Epidermal melanocyte (primary cell): ENCODE results near the gene VEZT.

Experiments
- DNase-seq: peaks from one replicate; pipeline ENCODE4 v3.0.0; 2011; ENCODE audit warnings: low spot score; ENCODE audit not compliant: insufficient read length

VEZT gene

DNA sequence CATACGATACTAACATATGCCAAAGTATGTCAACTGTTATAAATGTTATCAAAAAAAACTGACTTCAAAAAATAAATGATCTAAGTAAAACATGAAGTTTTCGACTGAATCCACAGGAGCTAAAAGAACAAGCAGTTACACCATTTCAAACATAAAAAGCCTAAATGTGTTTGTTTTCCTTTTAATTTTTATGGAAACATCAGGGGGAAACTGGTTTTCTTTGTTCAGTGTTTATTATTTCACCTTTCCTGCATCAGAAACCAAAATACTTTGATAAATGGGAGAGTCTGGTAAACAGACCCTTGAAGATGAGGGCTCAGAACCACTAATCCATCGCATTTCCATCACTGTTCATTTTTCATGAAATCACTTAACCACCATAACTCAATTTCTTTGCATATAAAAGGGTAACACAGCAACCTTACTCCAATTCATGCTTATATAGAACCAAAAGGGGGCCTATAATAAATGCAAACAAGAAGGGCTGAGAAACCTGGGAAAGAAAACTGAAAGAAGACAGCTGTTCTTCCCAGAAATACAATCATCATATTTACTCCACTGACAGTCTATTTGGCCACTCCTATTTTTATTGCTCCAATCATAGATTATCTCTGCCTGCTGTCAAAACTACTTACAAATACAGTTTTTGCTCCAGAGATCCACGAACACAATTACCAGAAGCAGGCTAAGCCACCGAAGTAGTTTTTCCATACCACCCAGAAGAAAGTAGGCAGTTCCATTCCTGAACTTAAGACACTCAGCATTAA, 17.3 kb upstream of the VEZT start:
- DNase-seq, result no peak

DNA sequence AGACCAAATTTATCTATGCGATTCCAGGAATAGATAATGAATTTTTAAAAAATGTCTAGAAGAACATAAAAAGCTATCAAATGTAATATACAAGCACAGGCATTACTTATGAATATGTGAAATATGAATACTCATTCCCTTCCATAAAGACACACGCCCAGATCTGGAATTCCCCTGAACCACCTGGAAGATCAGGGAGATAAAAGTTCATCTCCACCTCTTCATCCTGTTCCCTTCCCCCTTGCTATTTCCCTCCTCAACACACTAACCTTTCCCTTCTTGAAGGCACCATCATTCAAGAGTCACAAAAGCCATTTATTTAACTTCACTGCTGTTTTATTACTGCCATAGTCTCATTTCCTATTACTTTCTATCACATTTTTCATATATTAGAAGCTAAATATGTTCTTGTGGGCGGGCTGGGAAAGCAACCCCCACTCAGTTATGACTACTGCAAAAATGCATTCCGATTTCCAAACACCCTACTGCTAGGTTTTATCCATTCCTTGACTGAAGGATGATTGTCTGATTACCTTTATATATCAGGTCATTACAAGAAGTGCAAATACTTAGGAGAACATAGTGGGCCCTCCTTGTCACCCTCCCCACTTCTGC, 16.4 kb upstream of the VEZT start:
- no peak for DNase-seq

DNA sequence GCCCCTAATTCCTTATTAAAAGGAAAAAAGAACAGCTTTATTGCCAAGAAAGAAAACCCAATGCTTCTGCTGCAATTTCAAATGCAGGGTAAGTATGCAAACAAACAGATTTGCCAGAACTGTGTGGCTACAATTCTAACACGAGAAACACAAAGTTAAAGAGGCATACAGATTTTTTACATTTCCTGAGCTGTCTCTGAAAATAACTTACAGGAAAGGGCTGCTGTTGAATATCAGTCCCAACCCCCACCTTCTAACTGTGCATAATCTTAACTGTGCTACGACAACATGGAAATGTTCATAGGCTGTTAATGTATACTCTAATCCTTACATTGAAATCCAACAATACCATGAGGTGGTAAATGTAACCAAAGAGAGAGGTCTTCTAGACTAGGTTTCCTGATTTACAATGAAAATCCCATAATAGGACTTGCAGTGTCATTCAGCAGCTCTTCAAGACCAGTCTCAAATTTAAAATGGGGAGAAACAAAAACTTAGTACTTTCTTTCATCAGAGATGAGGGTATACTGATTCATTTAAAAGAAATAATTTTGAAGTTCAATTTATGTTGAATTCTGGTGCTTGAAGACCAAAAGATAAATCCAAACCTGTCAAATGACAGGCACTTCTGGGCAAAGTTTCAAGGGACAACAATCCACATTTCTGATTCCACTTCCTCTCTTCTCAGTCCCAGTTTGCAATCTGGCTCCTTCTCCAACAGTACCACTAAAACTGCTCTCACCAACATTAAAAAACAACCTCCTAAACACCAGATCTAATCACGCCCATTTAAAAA, 14.7 kb upstream of the VEZT start:
- DNase-seq, result no peak

DNA sequence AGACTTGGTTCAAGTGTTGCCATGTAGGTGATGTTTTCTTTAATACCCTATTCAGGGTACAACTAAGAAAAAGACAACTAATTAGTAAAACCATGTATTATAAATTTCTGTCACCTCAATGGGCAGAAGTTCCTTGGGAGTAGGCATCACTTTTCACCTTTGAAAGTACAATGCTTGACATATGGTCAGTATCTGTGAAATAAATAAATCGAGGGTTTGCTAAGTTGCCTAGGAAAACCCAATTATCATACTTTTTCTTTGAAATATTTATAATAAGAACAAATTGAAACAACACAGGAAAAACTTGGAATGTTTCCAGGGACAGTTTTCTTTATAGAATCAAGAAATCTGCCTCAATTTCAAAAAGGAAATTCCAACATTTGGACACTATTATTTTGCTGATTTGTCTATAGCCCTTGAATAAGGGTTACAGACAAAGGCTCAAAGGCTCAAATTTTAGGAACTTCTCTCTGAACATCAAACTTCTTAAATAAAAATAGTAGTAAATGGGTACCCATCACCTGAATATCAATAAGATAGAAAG, 14.0 kb upstream of the VEZT start:
- no peak for DNase-seq

DNA sequence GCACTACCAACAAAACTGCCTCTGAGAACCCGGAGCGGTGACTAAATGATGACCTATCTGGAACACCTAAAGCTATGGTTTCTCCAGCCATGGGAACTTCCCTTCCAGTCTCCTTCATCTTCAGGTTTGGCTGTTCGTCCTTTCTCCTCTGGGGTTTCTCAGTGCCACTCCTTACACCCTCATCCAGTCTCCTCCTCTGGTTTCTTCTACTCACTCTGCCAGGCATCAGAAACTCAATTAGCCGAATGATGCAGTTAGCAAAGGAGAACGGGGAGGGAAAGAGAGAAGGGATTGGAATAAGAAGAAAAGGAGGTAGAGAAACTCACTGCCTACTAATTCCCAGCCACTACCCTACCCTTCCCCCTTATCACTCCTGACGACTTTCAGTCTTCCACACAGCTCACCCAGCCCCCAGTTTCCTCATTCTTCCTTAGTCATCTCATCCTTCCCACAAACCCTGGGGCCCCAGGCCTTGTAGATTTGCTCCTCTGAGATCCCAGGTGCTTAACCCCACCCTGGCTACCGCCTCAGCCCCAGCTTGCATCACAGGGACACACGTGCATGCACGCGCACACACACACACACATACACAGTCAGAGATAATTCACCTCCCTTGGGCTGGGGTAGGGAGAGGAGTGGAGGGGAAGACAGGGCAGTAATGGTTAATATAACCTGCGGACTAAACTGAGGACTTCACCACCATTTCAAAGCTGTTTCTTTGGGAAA, 13.3 kb upstream of the VEZT start:
- no peak for DNase-seq

DNA sequence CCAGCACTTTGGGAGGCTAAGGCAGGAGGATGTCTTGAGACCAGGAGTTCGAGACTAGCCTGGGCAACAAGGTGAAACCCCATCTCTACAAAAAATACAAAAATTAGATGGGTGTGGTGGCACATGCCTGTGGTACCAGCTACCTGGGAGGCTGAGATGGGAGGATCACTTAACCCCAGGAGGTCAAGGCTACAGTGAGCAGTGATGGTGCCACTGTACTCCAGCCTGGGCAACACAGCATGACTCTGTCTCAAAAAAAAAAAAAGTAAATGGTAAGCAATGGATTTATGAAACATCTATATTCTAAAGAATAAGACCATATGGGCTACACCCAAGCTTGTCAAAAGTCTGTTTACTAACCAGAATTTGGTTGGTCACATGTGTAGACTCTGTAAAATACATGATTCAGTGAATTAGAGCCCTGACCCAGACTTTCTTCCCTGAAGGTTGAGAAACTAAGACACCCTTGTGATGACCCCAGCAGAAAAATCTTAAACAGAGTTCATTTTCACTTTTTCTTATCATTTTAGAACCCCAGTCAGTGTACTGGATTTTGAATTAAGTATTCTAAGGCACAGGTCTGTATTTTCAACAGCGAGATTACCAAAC, 12.5 kb upstream of the VEZT start:
- no peak for DNase-seq

DNA sequence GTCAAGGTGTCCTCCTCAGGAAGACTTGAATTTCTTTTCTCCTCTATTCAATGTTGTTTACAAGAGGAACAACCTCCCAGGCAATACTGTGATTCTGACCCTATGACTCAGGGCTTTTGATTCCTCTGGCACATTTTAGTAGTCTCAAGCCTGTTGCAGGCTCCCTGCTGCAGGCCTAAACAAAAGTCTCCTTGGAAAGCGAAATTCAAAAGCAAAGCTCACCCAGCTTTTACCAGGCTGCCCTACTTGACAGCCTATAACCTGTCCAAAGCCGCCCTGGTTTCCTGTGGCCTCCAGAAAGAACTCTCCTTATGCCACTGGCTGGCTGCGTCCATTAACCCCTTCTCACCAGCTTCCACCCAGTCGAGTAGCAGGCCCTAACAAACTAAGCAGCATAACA, 11.9 kb upstream of the VEZT start:
- peak; percentile 34 for DNase-seq

DNA sequence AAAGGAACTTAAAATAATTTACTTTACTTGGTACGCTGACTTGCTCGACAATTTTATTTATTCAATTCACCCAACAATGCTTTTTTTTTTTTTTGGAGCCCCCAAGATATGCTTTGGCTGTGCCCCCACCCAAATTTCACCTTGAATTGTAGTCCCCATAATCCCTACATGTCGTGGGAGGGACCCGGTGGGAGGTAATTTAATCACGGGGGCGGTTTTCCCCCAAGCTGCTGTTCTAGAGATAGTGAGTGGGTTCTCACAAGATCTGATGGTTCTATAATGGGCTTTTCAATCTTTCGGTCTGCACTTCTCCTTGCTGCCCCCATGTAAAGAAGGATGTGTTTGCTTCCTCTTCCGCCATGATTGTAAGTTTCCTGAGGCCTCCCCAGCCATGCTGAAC, 10.7 kb upstream of the VEZT start:
- DNase-seq, result no peak

DNA sequence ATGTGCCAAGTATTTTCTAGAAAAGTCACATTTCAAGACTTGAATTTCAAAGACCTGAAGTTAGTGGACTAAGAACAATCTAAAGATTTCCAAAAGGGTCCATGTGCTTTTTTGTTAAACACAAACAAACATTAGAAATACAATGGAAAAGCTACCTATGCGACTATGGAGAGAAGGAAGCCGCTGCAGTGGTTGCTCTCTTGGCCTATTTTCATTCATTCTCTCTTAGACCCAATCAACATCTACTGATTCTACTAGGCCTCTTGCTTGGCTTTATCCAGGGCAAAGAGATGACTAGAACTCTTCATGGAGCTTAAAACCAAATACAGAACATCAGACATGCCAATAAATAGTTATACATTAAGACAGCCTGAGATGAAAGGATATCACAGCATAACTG, 10.2 kb upstream of the VEZT start:
- DNase-seq, result no peak

DNA sequence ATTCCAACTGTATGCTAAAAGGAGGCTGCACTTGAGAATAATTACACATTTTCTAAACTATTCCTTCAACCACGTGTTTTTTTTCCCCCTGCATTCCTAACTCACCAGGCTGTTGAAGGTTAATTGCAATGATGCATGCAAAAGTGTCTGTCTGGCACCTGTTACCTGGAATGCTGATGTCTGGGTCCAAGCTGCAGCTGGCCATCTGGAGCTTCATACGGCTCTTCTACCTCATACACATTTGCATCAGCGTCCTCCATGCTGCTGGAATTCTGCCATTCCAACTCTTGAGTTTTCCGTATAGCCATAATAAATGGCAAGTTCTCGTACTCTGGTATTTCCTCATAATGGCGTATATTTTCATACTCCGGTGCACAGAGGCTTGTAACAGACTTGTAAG, 8.9 kb upstream of the VEZT start:
- DNase-seq, result no peak

DNA sequence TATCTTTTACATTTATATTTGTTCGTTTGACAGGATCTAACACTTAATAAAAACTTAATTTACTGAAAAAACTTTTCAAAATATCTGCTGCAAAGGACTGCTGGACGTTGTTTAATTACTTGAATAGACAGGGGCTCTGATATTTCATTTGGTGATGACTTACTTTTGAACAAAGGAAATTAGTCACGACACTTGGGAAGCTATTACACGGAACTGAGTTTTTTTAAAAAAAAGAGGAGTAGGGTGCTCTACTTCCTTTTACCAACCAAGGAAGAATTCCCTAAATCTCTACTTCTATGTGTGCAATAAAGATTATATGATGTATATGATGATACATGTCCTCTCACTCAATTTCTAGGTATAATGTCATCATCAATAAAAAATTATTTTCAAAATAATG, 5.0 kb upstream of the VEZT start:
- DNase-seq, result no peak

DNA sequence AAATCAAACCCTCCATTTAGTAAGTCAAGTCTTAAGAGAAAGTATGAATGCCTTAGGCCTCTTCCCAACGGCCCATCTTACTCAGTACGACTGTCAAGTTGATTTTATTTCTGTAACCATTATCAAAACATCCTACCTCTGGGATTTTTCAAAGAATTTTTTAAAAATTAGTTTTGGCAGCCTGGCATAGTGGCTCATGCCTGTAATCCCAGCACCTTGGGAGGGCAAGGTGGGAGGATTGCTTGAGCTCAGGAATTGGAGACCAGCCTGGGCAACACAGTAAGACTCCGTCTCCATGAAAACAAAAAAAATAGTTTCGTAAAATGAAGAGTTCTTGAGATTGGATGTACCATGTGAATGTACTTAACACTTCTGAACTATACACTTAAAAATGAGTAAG, 4.5 kb upstream of the VEZT start:
- no peak for DNase-seq

DNA sequence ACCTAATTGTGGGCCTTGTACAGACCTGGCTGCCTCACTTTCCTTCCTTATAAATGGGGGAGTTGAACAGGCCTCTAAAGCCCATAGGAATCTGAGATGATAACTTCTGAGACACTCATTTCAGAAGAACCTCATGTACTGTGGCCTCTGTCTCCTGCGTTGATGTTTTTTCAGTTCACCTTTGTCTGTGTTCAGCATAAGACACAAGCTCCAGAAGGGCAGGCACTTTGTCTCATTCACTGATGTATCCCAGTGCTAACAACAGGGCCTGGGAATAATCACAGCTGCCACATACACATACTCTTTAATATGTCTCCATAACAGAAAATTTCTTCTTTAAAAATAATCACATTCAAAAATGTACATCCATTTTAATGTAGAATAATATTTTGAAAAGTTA, 3.7 kb upstream of the VEZT start:
- DNase-seq, result no peak

DNA sequence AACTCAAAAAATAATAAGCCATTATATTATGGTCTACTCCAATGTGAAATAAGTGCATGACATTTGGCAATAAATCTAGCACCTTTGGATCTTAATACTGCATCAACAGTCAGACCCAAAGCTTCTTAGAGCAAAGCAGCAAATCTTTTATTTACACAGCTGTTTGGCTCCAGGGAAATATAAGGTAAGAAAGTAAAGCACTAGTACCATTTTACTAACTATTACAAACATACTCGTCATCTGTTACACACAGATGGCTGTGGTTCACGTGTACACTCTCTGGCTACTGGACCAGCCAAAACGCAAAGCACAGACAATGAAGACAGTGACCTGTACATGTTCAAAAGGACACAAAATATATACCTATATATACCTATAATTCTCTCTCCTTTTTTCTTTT, 3.1 kb upstream of the VEZT start:
- DNase-seq, result no peak

DNA sequence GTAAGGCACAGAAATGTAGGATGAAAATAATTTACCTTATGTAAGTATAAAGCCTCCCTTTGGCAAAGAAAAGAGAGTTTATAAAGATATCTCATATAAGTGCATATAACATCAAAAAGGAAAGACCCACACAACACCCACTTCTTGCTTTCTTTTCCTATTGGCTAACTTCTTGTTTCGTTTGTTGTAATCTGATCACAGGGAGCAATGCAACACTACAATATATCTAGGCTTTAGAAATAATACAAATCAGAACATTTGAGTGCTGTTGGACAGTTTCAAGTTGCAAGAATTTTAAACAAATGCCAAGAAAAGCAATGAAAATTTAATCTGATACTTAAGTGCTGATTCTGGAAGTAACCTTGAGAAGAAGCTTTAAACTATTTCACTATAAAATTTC, 1.7 kb upstream of the VEZT start:
- no peak for DNase-seq

DNA sequence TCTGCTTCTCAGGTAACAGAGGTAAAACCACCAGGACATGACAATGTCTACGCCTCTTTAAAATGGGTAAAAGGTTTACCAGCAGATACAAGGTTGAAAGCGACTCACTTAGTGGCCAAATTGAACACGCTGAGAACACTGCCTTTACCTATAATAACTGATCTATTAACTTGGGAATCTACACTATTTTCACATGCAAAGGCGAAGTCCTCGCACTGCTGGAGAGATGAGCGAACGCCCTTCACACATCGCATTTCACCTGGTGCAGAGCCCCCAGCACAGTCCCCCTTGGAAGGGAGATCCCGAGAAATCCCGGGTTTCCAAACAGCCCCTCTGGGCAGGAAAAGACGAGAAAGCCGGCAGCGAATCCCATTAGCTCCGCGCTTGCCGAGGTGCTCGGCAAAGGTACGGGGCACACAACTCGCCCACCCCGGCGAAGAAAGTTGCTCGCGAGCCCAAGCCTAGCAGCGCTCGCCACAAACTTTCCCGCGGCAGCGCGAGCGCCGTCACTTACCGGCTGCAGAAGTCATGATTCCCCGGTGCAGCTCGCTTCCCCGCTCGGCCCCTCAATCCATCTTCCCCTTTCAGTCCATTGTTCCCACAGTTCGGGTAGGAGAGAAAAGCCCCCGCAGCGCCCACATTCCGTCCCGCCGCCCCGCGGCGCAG, 763 bp upstream of the VEZT start:
- no peak for DNase-seq

DNA sequence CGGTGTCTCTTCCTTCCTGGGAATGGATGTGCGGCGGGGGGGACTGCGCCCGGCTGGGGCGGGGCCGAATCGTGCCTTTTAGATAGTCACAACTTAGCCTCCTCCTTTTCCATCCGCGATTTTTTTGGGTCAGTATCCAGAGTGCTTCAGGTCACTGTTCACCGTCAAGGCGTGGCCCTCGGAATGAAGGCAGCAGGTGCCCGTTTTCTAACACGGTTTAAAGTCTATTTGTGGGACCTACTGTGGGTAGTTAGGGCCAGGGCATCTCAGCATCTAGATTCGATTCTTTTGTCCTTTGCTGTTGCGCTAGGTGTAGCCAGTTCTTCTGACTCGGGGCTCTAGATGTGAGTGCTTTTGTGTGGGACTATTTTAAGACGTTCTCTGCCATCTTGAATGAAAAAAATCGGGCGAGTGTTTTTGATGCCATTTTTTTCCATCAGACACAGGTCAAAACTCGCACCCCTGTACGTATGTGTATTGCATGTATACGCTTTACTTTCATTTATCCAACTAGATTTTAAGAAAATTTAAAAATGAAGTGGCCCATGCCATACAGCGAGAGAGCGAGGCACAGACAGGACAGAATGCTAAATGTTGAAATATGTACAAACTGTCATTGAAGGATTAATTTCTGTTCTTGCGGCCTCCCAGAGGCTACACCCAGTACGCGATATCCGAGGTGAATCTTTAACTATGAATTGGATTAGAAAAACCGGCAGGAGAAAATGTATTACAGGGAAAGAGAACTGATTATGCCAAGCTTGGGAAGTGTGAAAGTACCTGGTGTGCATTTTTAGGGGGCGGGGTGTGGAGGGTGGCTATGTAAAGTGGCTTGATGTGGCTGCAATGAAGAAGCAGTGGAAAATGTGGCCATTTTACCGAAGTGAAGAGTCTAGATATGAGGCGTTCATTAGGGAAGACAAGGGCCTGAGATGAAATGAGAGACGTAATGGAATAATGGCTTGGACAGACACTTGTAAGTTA, 835 bp downstream of the VEZT start:
- peak; percentile 43 for DNase-seq

DNA sequence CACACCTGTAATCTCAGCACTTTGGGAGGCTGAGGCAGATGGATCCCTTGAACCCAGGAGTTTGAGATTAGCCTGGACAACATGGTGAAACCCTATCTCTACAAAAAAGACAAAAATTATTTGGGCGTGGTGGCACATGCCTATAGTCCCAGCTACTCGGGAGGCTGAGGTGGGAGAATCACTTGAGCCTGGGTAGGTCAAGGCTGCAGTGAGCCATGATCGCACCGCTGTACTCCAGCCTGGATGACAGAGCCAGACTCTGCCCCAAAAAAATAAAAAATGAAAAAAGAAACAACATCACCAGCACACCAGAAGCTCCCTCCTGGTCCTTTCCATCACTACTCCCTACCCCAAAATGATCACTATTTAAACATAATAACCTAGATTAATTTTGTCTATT, 2.6 kb downstream of the VEZT start:
- DNase-seq, result no peak

DNA sequence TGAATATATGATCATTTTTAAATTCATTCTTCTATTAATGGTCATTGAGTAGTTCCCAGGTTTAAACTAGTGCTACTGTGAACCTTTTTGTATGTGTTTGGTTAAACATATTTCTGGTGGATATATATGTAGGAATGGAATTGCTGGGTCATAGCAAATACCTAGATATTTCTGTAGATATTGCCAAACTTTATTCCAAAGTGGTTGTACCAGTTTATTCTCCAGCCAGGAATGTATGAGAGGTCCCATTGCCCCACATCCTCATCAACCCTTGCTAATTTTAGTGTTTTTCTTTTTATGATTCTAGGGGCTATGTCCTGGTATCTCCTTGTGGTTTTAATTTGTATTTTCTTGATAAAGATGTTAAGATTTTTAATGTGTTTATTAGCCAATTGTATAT, 3.1 kb downstream of the VEZT start:
- DNase-seq, result no peak
